Breast epithelium (tissue), 3 donors: ENCODE measurements around the gene ZNF22.

Experiments used
- POLR2A ChIP-seq: fragments of 450-650 bp; IDR thresholded peaks from one replicate; pipeline ENCODE4 v1.6.1; 2016; ENCODE audit warnings: antibody characterized with exemption, mild to moderate bottlenecking, moderate library complexity
- POLR2AphosphoS5 ChIP-seq, 3 donors: sonication (generic); formaldehyde crosslinking; IDR thresholded peaks; one replicate each; pipeline ENCODE4 v1.6.1; 2017; ENCODE audit warnings: antibody characterized with exemption in 3 of 3
- TF ChIP-seq, protein P1 (sequence below), 3 donors: fragments of 450-650 bp; IDR thresholded peaks; one replicate each; pipeline ENCODE4 v1.5.1; 2016 to 2017; ENCODE audit warnings: antibody characterized with exemption in 3 of 3, mild to moderate bottlenecking in 3 of 3, moderate library complexity in 3 of 3

DNA sequence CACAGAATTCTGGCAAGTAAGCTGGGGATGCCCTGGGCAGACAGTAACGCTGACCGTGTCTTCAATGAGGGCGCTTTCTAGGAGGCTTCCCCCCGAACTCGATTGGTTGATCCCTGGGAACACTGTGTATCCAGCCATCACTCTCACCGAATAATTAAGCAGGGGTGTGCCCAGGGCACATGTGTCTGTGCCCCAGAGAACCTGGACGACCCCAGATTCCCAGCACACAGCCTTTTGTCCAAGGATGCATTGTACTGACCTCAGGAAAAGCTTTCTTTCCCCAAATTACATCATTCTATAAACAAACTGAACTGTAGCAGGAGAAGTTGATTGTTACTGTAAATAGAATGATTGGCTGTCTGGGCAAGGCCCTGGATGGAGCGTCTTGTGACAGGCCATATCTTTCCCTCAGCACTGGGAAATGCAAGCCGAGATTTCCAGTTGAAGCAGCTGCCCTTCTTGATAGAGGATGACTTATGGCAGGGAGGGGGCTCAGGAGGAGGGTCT lies 15.5 kb upstream of the ZNF22 start:
- TF ChIP-seq, protein P1, sequence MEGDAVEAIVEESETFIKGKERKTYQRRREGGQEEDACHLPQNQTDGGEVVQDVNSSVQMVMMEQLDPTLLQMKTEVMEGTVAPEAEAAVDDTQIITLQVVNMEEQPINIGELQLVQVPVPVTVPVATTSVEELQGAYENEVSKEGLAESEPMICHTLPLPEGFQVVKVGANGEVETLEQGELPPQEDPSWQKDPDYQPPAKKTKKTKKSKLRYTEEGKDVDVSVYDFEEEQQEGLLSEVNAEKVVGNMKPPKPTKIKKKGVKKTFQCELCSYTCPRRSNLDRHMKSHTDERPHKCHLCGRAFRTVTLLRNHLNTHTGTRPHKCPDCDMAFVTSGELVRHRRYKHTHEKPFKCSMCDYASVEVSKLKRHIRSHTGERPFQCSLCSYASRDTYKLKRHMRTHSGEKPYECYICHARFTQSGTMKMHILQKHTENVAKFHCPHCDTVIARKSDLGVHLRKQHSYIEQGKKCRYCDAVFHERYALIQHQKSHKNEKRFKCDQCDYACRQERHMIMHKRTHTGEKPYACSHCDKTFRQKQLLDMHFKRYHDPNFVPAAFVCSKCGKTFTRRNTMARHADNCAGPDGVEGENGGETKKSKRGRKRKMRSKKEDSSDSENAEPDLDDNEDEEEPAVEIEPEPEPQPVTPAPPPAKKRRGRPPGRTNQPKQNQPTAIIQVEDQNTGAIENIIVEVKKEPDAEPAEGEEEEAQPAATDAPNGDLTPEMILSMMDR (IDR thresholded peaks at IDR 0.05): no peak
- no peak for TF ChIP-seq POLR2A
- TF ChIP-seq POLR2AphosphoS5 (IDR thresholded peaks at IDR 0.05): no peak
